Kidney glomerular epithelial cell (primary cell): Measurements from ENCODE around the gene LELP1.
"Not testable (repeated sequence)": the region's sequence is repeated elsewhere in the genome, so short reads cannot be mapped to it uniquely, and the experiment has no call there.

Experiments used
- DNase-seq: peaks from one replicate; lab custom pipeline; 2025; lab: John Stamatoyannopoulos, UW

Gene LELP1

DNA sequence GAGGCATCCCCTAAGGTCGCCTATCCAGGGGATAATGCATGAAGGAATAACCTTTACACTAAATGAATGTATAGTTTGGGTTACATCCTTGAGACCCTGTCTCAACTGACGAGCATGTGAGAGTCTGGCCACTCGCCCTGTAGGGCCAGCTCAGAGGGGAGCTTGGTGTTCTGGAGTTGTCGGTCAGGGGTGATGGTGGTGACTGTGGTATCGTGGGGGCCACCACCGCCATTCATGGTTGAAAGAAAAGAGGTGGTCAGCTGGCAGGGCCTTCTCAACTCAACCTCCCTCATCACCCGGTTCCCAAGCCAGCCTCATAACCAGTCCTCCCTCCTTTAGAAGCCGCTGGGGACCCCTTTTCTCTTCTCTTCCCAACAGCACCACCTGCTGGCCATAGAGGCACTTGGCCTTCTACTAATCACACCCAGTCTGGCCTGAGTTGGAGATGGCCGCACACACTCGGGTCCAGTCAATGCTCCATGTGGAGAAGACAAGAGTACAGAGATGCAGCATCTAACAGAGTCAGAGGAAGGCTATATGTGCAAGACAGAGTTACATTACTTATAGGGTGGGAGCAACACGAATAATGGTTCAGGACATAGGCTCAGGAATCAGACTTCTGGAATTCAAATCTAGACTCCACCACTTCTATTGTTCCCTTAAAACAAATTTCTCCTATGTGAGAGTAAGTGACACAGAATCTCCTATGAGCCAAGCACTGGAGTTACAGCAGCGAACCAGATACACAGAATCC lies 26.0 kb downstream of the LELP1 start:
- DNase-seq: not testable (repeated sequence)

- no peak for DNase-seq
Measured at GRCh38 chr1:153231363-153231762, 28.1 kb downstream of the LELP1 start.

GRCh38 chr1:153231785-153232184 lies 28.6 kb downstream of the LELP1 start:
- DNase-seq: no peak

- DNase-seq: no peak
Measured at GRCh38 chr1:153232553-153232952, 29.3 kb downstream of the LELP1 start.

DNA sequence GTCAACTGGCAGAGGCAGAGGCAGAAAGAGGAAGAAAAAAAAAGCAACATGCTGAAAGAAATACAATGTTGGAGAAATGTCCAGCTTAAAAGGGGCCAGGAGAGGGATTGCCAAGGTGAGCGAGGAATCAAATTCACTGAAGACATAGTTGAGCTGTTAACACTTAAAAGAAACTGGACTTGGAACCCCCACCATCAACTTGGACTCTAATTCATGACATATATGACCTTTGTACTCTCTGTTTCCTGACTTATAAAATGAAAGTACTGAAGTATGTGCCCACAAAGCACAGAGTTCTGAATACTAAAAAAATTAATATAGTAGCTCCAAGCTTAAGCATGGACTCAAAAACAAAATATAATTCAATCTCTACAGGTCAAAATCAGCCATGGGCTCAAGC lies 30.2 kb downstream of the LELP1 start:
- DNase-seq: no peak

DNA sequence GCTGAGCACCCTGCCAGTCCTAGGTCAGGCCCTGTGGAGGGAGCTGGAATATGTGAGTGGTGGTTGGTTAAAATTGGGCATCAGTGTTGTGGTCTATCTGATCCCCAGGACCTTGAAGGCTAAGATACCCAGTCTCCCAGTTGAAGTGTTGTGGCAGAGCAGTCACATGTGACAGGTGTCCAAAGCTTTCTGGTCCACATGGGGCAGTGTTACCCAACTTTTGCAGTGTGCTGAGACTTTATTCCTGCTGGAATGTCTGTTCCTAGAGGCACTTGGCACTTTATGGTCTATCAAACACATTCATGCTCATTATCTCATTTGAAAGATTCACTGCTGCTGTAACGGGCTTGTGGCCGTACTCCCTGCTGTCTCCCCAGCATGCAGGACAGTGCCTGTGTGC lies 35.3 kb downstream of the LELP1 start:
- DNase-seq: no peak

DNA sequence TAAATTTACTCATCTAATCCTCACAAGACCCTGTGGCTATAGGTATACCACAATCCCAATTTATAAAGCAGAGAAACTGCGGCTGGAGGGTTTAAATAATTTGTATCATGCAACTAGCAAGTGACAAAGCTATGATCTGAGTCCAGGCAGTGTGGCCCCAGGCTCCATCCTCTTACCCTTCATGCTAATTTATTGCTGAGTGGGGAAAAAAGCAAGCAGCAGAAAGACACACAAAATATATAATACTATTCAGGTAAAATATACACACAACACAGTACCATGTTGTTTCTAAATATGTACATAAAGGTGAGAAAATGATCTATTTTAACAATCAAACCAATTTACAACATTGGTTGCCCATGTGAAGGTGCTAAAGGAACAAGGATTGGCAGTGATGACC lies 38.9 kb downstream of the LELP1 start:
- no peak for DNase-seq

DNA sequence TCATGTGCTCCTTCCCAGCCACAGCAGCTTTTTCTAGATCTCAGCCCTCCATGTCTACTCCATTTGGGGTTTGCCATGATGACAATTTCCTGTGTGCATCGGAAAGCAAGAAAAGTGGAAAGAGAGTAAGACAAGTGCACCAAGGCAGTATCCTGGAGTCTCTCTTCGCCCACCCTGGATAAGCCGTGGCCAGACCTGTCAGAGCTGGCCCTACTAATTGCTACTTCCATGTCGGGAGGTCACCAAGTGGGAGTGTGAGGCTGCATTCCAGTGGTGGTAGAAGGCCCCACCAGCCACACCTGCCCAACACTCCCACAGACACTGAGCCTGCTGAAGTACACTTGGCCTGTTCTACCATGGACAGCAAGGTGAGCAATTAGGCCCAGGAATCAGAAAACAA lies 42.2 kb downstream of the LELP1 start:
- DNase-seq: no peak

- DNase-seq: no peak
Measured at GRCh38 chr1:153246018-153246417, 42.8 kb downstream of the LELP1 start.

- DNase-seq: no peak
Measured at GRCh38 chr1:153246825-153247224, 43.6 kb downstream of the LELP1 start.

DNA sequence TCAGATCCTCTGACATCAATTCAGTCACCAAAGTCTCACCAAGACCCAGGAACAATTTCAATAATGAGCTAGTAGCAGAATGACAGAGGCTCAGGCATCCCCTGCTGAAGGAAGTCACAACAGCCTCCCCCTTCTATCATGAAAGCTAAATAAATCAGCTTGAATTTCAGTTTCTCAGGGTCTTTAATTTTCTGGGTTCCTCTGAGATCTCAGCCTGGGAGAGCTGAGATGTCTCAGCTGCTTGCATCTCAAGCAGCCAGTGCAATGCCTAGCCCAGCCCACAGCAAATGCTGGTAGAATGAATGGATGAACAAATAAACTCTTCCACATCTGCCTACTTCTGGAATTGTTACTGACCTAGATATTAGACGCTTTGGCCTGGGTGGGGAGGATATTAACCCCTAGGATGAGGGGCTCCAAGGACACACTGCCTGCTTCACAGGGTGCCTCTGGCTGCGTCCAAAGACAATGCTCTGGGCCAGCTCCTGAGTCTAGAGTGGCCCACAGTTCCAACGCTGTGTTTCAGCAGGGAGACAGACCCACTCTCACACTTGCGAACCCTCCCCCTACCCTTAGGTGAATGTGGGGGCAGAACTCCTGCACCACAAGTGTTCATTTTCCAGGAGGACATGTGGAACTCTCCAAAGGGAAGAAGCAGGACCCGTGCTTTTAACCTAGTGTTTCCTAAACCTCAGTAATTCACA lies 45.1 kb downstream of the LELP1 start:
- no peak for DNase-seq

DNA sequence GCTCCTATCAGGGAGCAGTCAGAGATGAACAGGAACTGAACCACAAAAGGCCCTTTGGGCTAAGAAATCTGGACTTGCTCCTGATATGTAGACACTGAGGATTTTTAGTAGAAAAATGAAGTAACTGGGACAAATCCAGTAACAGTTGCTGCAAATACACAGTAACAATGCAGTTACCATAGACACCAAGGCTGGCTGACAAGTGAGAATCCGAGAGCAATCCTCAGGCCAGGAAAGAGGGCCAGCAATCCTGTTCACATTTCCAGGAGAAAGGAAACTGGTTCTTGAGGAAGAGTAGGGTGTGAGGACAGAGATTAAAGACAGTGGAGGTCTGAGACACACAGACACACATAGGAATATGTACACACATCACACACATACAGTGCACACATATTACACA lies 46.9 kb downstream of the LELP1 start:
- no peak for DNase-seq

GRCh38 chr1:153251087-153251486 lies 47.9 kb downstream of the LELP1 start:
- DNase-seq: no peak

DNA sequence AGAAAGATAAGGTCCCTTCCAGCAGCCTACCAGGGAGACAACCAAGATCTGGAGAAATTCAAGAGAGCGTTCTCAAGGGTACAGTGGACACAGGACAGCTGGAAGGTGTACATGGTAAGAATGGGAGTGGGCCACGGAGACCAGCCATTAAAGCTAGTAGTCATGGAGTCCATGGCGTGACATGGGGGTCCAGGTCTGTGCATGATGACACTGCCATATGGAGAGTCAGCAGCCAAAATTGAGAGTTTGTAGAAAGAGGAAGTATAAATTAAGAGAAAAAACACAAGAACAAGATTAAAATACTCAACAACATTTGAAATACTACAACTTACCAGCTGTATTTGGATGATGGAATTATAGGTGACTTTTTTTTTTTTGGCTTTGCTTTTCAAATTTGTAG lies 48.3 kb downstream of the LELP1 start:
- DNase-seq: no peak

GRCh38 chr1:153251988-153252387 lies 48.8 kb downstream of the LELP1 start:
- no peak for DNase-seq

GRCh38 chr1:153253076-153253475 lies 49.8 kb downstream of the LELP1 start:
- no peak for DNase-seq

DNA sequence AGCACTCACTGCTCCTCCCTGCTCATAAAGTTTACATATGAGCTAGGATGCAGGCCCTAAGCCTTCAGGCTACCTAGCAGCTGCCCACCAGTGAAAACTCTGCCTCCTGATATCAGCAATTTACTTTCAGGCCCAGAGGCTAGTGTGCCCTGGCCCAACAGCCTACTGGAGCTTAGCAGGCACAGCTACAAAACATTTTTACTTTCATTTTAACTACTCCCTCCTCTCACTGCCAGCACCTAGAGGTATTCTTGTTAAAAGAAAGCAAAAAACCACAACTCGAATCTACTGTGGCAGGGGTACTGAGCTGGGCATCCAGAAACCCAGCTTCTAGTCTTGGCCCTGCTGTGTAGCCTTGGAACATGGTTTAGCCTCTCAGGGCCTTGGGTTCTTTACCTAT lies 50.5 kb downstream of the LELP1 start:
- DNase-seq: no peak
